ENCODE data around the gene TNP2. TPM values are rescaled to one million over a fixed set of nuclear protein-coding genes. Genes with fewer than 3 reads are reported as not detected.

The TNP2 gene
- total and polyA plus RNA-seq, 9 of the 15 experiments (the other 6 are each of a cell fraction or from before 2014, with no cell fraction given) = not detected

- TF ChIP-seq, protein P1, sequence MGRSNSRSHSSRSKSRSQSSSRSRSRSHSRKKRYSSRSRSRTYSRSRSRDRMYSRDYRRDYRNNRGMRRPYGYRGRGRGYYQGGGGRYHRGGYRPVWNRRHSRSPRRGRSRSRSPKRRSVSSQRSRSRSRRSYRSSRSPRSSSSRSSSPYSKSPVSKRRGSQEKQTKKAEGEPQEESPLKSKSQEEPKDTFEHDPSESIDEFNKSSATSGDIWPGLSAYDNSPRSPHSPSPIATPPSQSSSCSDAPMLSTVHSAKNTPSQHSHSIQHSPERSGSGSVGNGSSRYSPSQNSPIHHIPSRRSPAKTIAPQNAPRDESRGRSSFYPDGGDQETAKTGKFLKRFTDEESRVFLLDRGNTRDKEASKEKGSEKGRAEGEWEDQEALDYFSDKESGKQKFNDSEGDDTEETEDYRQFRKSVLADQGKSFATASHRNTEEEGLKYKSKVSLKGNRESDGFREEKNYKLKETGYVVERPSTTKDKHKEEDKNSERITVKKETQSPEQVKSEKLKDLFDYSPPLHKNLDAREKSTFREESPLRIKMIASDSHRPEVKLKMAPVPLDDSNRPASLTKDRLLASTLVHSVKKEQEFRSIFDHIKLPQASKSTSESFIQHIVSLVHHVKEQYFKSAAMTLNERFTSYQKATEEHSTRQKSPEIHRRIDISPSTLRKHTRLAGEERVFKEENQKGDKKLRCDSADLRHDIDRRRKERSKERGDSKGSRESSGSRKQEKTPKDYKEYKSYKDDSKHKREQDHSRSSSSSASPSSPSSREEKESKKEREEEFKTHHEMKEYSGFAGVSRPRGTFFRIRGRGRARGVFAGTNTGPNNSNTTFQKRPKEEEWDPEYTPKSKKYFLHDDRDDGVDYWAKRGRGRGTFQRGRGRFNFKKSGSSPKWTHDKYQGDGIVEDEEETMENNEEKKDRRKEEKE (IDR thresholded peaks at IDR 0.05; ENCODE audit: borderline replicate concordance in 1 of 2, control insufficient read depth in 1 of 2, low read depth in 2 of 2, low read length in 1 of 2) = no peak
- TF ChIP-seq SOX6 (IDR thresholded peaks at IDR 0.05) = peak; percentile 30; the same call in 1 of the 2 replicates
- peak; percentile 45; the same call in 1 of the 2 replicates for TF ChIP-seq EP400 (IDR thresholded peaks at IDR 0.05)
- TF ChIP-seq MAX (CRISPR knock-in tag; IDR thresholded peaks at IDR 0.05) = peak; percentile 62
- TF ChIP-seq ZFP36 (IDR thresholded peaks at IDR 0.05; ENCODE audit: low read depth, low read length, partially characterized antibody) = peak; percentile 51
- TF ChIP-seq, protein P2, sequence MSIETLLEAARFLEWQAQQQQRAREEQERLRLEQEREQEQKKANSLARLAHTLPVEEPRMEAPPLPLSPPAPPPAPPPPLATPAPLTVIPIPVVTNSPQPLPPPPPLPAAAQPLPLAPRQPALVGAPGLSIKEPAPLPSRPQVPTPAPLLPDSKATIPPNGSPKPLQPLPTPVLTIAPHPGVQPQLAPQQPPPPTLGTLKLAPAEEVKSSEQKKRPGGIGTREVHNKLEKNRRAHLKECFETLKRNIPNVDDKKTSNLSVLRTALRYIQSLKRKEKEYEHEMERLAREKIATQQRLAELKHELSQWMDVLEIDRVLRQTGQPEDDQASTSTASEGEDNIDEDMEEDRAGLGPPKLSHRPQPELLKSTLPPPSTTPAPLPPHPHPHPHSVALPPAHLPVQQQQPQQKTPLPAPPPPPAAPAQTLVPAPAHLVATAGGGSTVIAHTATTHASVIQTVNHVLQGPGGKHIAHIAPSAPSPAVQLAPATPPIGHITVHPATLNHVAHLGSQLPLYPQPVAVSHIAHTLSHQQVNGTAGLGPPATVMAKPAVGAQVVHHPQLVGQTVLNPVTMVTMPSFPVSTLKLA (conservative IDR thresholded peaks at IDR 0.05) = peak in 1 of 2 experiments; percentile 45; a peak in 1 of 4 replicates
- TF ChIP-seq NR4A1 (CRISPR knock-in tag; IDR thresholded peaks at IDR 0.05) = no peak
- TF ChIP-seq NR4A1 (tag; IDR thresholded peaks at IDR 0.05) = peak; percentile 42; the same call in 1 of the 2 replicates
- TF ChIP-seq CBX3 (IDR thresholded peaks at IDR 0.05; ENCODE audit: borderline replicate concordance in 1 of 2, low read length in 2 of 2) = peak in 1 of 2 experiments; percentile 44; a peak in 1 of 3 replicates
- peak; percentile 96 for TF ChIP-seq L3MBTL2 (IDR thresholded peaks at IDR 0.05)
- peak in 1 of 2 experiments; percentile 66; a peak in 2 of 4 replicates for TF ChIP-seq RCOR1 (IDR thresholded peaks at IDR 0.05; ENCODE audit: borderline replicate concordance in 1 of 2, low read depth in 2 of 2, low read length in 2 of 2)
- peak; percentile 54 for TF ChIP-seq SMAD4 (CRISPR knock-in tag; conservative IDR thresholded peaks at IDR 0.05)
- TF ChIP-seq CREM (IDR thresholded peaks at IDR 0.05; ENCODE audit: low read depth) = peak; percentile 56; the same call in 1 of the 2 replicates
- TF ChIP-seq CC2D1A (IDR thresholded peaks at IDR 0.05) = peak; percentile 95; the same call in 1 of the 2 replicates
- TF ChIP-seq, protein P3, sequence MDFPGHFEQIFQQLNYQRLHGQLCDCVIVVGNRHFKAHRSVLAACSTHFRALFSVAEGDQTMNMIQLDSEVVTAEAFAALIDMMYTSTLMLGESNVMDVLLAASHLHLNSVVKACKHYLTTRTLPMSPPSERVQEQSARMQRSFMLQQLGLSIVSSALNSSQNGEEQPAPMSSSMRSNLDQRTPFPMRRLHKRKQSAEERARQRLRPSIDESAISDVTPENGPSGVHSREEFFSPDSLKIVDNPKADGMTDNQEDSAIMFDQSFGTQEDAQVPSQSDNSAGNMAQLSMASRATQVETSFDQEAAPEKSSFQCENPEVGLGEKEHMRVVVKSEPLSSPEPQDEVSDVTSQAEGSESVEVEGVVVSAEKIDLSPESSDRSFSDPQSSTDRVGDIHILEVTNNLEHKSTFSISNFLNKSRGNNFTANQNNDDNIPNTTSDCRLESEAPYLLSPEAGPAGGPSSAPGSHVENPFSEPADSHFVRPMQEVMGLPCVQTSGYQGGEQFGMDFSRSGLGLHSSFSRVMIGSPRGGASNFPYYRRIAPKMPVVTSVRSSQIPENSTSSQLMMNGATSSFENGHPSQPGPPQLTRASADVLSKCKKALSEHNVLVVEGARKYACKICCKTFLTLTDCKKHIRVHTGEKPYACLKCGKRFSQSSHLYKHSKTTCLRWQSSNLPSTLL (IDR thresholded peaks at IDR 0.05) = peak; percentile 90
- TF ChIP-seq TCF3 (CRISPR knock-in tag; IDR thresholded peaks at IDR 0.05) = 0 out of 2 replicates have a peak, but pooled peaks have one; percentile 25
- TF ChIP-seq, protein P4, sequence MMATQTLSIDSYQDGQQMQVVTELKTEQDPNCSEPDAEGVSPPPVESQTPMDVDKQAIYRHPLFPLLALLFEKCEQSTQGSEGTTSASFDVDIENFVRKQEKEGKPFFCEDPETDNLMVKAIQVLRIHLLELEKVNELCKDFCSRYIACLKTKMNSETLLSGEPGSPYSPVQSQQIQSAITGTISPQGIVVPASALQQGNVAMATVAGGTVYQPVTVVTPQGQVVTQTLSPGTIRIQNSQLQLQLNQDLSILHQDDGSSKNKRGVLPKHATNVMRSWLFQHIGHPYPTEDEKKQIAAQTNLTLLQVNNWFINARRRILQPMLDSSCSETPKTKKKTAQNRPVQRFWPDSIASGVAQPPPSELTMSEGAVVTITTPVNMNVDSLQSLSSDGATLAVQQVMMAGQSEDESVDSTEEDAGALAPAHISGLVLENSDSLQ (IDR thresholded peaks at IDR 0.05) = peak; percentile 32; the same call in 1 of the 2 replicates
Observed at GRCh38 chr16:11224096-11224893, 44.8 kb downstream of the TNP2 start (continued).

Data from K562 (cell line).